KG1 (cell line): ENCODE data around the gene CUEDC2.

Experiments used
- DNase-seq: peaks from one replicate; lab custom pipeline; 2025; lab: John Stamatoyannopoulos, UW

The CUEDC2 gene

DNA sequence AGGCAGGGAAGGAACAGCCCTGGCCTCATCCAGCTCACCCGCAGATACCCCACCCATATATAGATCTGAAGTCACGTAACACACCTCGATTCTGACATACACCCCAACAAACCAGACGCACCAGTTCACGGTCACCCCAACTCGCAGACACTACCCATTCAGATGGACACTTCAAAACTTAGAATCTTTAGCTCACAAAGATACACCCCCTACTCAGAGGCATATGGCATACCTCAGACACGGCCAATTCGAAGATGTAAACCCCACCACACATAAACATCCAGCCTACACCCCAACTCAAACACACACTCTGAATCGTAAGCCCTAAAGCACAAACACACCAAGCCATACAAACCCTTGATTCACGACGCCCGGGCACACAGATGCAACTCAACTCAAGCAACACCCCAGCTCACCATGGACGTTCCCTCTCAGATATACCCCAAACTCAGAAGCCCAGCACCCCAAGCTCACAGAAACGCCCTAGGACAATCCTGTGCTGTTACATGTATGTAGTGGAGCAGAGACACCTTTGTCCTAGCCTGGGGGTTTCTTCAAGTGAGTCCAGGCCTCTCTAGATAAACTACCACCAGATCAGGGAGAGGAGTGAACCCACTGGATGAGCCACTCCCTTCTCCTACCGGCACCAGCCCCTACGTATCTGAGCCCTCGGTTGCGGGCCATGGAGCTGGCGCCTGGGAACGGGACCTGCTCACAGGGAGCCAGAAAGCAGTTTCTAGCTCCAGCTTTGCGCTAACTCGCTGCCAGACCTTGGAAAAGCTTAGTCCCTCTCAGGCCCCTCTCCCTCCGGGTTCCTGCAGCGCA, 22.6 kb downstream of the CUEDC2 start:
- DNase-seq = no peak

GRCh38 chr10:102408728-102409603, 23.4 kb downstream of the CUEDC2 start:
- DNase-seq = no peak

DNA sequence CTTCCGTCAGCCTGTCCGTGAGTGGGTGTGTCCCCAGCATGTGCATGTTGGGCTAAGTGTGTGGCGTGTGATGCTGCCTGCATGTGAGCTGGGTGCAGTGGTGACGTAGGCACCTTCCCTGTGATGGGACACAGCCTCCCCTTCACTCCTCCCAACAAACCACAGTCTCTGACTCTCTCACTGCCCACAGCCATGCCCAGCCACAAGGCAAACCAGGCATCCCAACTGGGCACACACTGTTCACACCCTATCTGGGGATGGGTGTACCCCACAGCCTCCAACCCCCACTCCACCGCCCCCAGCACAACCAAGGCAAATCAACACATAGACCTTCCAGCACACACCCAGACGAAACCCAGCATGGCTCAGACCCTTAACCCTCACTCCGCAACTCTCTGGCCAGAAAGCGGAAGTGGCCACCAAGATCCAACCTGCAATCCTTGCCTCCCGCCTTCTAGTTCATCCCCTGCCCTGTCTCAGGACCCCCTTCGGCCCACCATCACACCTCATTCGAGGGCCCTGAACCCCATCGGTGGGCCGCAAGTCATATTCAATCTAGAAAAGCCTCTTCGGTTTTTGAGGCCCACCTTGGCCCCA, 24.1 kb downstream of the CUEDC2 start:
- DNase-seq = no peak

DNA sequence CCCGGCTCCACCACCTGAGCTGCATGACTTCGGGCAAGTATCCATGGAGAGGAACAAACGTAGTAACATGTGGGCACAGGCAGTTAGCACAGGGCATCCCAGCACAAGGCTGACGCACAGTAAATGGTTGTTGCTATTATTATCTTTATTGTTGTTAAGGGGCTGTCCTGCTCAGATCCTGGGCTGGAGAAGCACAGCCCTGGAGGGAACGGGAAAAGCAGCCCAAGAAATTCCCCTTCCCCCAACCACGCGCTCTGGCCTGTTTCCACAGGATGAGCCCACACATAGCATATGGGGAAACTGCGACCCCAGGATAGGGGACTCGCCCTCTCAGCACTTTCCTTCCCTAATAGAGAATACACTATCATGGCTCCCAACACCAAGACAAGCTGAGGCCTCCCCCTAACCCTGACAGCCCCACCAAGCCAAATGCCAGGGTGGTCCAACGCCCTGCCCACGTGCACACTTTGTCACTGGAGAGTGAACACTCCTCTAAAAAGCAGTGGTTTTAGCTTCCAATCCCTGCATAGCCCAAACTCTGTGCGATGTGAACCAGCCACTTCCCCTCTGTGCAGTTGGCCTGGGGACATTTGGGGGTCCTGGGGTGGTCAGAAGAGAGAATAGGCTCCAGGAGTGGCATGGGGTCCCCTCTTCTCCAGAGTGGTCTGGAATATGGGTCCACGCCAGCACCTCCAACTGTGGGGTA, 24.8 kb downstream of the CUEDC2 start:
- no peak for DNase-seq

DNA sequence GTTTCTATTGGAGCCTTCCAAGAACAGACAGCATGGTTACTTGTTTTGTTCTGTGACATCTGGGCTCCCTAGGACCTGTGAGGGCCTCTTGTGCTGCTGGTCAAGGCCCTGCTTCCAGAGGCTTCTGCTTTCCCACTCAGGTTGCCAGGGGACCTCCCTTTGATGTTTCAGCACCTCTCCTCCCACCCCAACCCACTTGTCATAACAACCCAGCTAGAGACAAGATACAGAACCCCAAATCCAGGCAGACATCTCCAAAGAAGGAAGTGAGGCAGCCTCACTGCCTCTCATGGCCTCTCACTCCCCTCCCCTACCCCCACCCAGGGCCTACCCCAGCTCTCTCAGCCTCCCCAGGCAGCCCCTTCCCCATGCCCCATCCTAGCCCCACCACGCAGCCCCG, 25.6 kb downstream of the CUEDC2 start:
- no peak for DNase-seq

DNA sequence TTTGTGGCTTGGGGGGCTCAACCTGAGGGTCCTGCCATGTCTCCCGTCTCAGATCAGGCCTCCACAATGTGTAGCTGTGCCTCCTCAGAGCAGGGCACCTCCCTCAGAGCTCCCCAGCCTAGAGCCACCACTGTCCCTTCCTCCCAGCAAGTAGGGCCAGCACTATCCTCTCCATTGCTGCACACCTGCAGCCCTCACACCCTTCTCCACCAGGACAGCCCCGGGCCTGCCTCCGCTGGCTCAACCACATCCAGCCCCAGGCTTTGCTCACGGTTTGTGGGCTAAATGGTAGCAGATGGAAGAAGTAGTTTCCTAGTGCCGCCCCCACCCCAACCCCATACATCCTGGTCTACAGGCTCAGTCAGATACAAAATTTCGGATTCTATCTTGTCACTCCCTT, 26.7 kb downstream of the CUEDC2 start:
- no peak for DNase-seq

- no peak for DNase-seq
Measured at GRCh38 chr10:102405108-102405571, 27.2 kb downstream of the CUEDC2 start.

DNA sequence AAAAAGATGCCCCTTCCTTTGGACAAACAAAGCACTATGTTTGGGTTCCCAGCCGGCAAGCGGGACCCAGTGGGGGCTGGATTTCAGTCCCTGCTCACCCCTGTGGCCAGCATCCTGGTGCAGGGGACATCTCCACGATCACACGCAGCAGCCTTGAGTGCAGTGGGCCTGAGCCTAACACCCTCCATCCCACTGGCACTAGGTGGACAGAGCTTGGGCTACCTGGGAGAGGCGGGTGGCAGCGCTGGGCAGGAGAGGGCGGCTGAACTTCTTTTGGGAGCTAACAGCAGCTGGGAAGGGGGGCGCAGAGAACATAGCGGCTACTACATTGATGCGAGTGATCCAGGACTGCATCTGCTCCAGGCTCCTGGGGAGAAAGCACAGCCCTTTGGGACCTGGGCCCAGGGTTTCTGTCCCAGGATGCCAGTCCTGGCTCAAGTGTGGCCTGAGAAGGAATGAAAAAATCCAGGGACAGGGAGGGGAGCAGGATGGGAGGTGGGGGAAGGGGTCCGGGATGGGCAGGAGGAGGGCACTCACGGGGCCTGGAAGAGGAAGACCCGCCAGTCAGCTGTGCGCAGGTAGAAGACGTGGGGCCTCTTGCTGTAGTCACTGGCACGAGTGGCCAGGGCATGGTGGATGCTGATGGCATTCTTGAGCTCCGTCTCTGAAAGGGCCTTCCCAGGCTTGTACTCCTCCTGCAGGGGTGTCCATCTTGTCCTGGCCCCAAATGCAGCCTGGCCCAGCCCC, 27.8 kb downstream of the CUEDC2 start:
- DNase-seq = no peak

- no peak for DNase-seq
Measured at GRCh38 chr10:102403115-102403514, 29.3 kb downstream of the CUEDC2 start.

- DNase-seq = no peak
Measured at GRCh38 chr10:102402512-102402896, 29.9 kb downstream of the CUEDC2 start.

DNA sequence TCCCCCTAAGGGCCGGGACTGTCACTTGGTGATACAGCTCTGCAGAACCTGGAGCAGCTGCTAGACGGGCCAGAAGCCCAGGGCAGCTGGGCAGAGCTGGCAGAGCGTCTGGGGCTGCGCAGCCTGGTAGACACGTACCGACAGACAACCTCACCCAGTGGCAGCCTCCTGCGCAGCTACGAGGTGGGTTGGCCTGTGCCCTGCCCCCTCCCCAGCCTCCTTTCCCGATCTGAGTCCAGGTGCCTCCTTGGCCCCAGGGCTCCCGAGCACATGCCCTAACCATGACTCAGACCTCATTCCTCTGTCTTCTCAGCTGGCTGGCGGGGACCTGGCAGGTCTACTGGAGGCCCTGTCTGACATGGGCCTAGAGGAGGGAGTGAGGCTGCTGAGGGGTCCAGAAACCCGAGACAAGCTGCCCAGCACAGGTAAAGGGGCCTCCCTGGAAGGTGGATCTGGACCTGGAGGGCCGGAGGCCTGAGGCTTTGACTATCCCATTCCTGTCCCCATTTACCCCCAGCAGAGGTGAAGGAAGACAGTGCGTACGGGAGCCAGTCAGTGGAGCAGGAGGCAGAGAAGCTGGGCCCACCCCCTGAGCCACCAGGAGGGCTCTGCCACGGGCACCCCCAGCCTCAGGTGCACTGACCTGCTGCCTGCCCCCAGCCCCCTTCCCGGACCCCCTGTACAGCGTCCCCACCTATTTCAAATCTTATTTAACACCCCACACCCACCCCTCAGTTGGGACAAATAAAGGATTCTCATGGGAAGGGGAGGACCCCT, 30.5 kb downstream of the CUEDC2 start:
- no peak for DNase-seq

GRCh38 chr10:102401342-102401654, 31.1 kb downstream of the CUEDC2 start:
- DNase-seq = no peak

DNA sequence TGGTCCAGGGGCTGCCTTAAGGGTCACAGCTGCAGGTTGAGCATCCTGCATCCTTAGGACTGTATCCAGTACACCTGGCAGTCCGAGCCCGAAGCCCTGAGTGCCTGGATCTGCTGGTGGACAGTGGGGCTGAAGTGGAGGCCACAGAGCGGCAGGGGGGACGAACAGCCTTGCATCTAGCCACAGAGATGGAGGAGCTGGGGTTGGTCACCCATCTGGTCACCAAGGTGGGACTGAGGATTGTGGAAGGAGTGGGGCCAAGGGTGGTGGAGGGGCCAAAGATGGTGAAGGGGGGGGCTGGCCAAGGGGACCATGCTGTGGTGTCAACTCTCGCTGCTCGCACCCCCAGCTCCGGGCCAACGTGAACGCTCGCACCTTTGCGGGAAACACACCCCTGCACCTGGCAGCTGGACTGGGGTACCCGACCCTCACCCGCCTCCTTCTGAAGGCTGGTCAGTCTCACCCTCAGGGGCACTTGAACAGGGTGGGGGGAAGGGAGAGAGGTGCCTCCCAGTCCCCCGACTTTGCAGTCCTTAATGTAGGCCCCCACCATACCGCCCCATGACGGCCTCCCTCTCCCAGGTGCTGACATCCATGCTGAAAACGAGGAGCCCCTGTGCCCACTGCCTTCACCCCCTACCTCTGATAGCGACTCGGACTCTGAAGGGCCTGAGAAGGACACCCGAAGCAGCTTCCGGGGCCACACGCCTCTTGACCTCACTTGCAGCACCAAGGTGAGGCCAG, 31.6 kb downstream of the CUEDC2 start:
- no peak for DNase-seq

GRCh38 chr10:102400076-102400475, 32.3 kb downstream of the CUEDC2 start:
- DNase-seq = no peak

GRCh38 chr10:102399217-102400021, 33.0 kb downstream of the CUEDC2 start:
- peak; percentile 69 for DNase-seq

GRCh38 chr10:102398172-102399020, 34.0 kb downstream of the CUEDC2 start:
- no peak for DNase-seq

GRCh38 chr10:102397222-102398171, 34.9 kb downstream of the CUEDC2 start:
- no peak for DNase-seq
